ENCODE measurements around the gene CDCP1. TPM values are rescaled to one million over a fixed set of nuclear protein-coding genes. Genes with fewer than 3 reads are reported as not detected.

Gene CDCP1
- total RNA-seq, 2 donors from 2014 or later = 8.9 to 13.1 TPM

GRCh38 chr3:45164056-45164455 lies 17.9 kb upstream of the CDCP1 start:
- Histone ChIP-seq H3K9me3 (ENCODE audit: control insufficient read depth, low read length) (no peaks in the 10 kb centered on the region), H3K4me1 (ENCODE audit: control insufficient read depth, insufficient read depth, low read length) (no peaks in the 10 kb centered on the region), H3K36me3 (ENCODE audit: control insufficient read depth, insufficient read depth, low read length) (no peaks in the 10 kb centered on the region), H3K4me3 (ENCODE audit: low read length) (no peak overlapping the region), H3K9ac (ENCODE audit: extremely low read depth, low read length, poor library complexity, severe bottlenecking) (no peak overlapping the region), H3K27ac (ENCODE audit: low read depth, low read length) (no peak overlapping the region), H3K27me3 (ENCODE audit: control insufficient read depth, insufficient read depth, low read length, poor library complexity, severe bottlenecking) (no peaks in the 10 kb centered on the region)
- Mint-ChIP-seq H3K4me3 (no peak overlapping the region), H3K27me3 (ENCODE audit: insufficient read depth) (peaks cover 18% of the 10 kb centered on the region), H3K9me3 (peaks cover 3% of the 10 kb centered on the region), H3K36me3 (ENCODE audit: low read depth) (no peaks in the 10 kb centered on the region), H3K27ac (no peak overlapping the region), H3K4me1 (peaks cover 8% of the 10 kb centered on the region)
- DNase-seq = no peak
- TF ChIP-seq CTCF (conservative IDR thresholded peaks at IDR 0.05) = no peak
- WGBS, 2 experiments (ENCODE audit: insufficient coverage in 1 of 2, insufficient read length in 1 of 2) = 94 to 97% methylated on average over 4 of the region's 4 CpGs

- no peak for TF ChIP-seq CTCF (conservative IDR thresholded peaks at IDR 0.05)
- H3K36me3 Mint-ChIP-seq (ENCODE audit: low read depth) = no peaks in the 10 kb centered on the region
- no peak overlapping the region for H3K4me3 ChIP-seq (ENCODE audit: low read length)
- no peaks in the 10 kb centered on the region for H3K36me3 ChIP-seq (ENCODE audit: control insufficient read depth, insufficient read depth, low read length)
- H3K4me1 Mint-ChIP-seq = peaks cover 8% of the 10 kb centered on the region
- no peaks in the 10 kb centered on the region for H3K4me1 ChIP-seq (ENCODE audit: control insufficient read depth, insufficient read depth, low read length)
- peaks cover 18% of the 10 kb centered on the region for H3K27me3 Mint-ChIP-seq (ENCODE audit: insufficient read depth)
- H3K4me3 Mint-ChIP-seq = no peak overlapping the region
- H3K27me3 ChIP-seq (ENCODE audit: control insufficient read depth, insufficient read depth, low read length, poor library complexity, severe bottlenecking) = no peaks in the 10 kb centered on the region
- H3K27ac Mint-ChIP-seq = no peak overlapping the region
- H3K9me3 Mint-ChIP-seq = peaks cover 3% of the 10 kb centered on the region
- no peak for DNase-seq
- 63 to 73% methylated on average over 5 to 6 of the region's 6 CpGs for WGBS, 2 experiments (ENCODE audit: insufficient coverage in 1 of 2, insufficient read length in 1 of 2)
- no peak overlapping the region for H3K27ac ChIP-seq (ENCODE audit: low read depth, low read length)
- H3K9me3 ChIP-seq (ENCODE audit: control insufficient read depth, low read length) = no peaks in the 10 kb centered on the region
- H3K9ac ChIP-seq (ENCODE audit: extremely low read depth, low read length, poor library complexity, severe bottlenecking) = no peak overlapping the region
Measured at GRCh38 chr3:45163481-45163880, 17.3 kb upstream of the CDCP1 start.

DNA sequence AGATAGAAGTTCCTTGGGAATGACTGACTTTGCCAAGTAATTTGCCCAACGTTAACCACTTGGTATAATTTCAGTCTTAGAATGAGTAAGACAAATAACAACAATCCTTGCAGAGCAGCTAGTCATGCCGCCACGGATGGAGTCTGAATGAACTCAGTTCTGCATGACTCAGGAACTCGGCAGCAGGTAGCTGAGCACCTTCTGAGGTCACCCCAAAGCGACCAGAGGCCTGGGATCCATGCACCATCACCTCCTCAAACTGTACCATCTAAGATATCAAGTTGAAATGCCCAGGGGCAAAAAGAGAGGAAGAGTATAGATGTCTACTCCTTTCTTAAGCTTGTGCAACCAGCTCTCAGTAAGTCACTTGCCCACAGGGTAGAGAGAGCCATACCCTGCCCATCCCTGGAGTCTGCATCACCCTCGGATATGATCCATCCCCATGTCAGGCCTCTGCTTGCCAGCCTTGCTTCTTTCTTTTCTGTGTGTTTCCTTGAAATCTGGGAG lies 8.5 kb upstream of the CDCP1 start:
- H3K9me3 ChIP-seq (ENCODE audit: control insufficient read depth, low read length) = peaks cover 10% of the 10 kb centered on the region
- Mint-ChIP-seq H3K9me3 (peaks cover 9% of the 10 kb centered on the region), H3K4me1 (no peaks in the 10 kb centered on the region), H3K4me3 (no peak overlapping the region), H3K27ac (no peak overlapping the region), H3K27me3 (ENCODE audit: insufficient read depth) (peaks cover 26% of the 10 kb centered on the region), H3K36me3 (ENCODE audit: low read depth) (no peaks in the 10 kb centered on the region)
- H3K9ac ChIP-seq (ENCODE audit: extremely low read depth, low read length, poor library complexity, severe bottlenecking) = no peak overlapping the region
- no peak overlapping the region for H3K27ac ChIP-seq (ENCODE audit: low read depth, low read length)
- 90 to 100% methylated on average over 3 to 6 of the region's 6 CpGs for WGBS, 2 experiments (ENCODE audit: insufficient coverage in 1 of 2, insufficient read length in 1 of 2)
- H3K4me1 ChIP-seq (ENCODE audit: control insufficient read depth, insufficient read depth, low read length) = no peaks in the 10 kb centered on the region
- H3K27me3 ChIP-seq (ENCODE audit: control insufficient read depth, insufficient read depth, low read length, poor library complexity, severe bottlenecking) = no peaks in the 10 kb centered on the region
- no peak for TF ChIP-seq CTCF (conservative IDR thresholded peaks at IDR 0.05)
- no peak for DNase-seq
- no peak overlapping the region for H3K4me3 ChIP-seq (ENCODE audit: low read length)
- H3K36me3 ChIP-seq (ENCODE audit: control insufficient read depth, insufficient read depth, low read length) = no peaks in the 10 kb centered on the region

All from endodermal cell (in vitro differentiated cells).